OCI-LY1 (cell line): ENCODE results near the gene CCDC57.

ENCODE experiments used
- H2AFZ ChIP-seq: fragments of 200-600 bp; sonication (generic), shearing (Covaris generic); 2 replicates; pipeline ENCODE4 v1.6.0; 2014; ENCODE audit warnings: antibody characterized with exemption, mild to moderate bottlenecking, low read length
- H3F3A ChIP-seq: fragments of 200-600 bp; sonication (generic), shearing (Covaris generic); 2 replicates; pipeline ENCODE4 v1.6.0; 2014; ENCODE audit warnings: mild to moderate bottlenecking, antibody characterized with exemption, low read length, moderate library complexity; ENCODE audit not compliant: insufficient read depth
- H3K27ac ChIP-seq: fragments of 200-600 bp; sonication (generic); 2 replicates; pipeline ENCODE4 v1.5.1; 2014; ENCODE audit warnings: low read length, mixed run types, mild to moderate bottlenecking, low read depth; ENCODE audit not compliant: poor library complexity, severe bottlenecking
- H3K27me3 ChIP-seq: fragments of 200-600 bp; sonication (generic); 2 replicates; pipeline ENCODE4 v1.6.0; 2014; ENCODE audit warnings: antibody characterized with exemption, mild to moderate bottlenecking, low read length, moderate library complexity; ENCODE audit not compliant: insufficient read depth
- H3K36me3 ChIP-seq: fragments of 200-600 bp; sonication (generic); 2 replicates; pipeline ENCODE4 v1.6.1; 2014; ENCODE audit warnings: mild to moderate bottlenecking, antibody characterized with exemption, low read length, moderate library complexity, mixed read lengths; ENCODE audit not compliant: insufficient read depth
- H3K4me1 ChIP-seq: fragments of 200-600 bp; sonication (generic); 2 replicates; pipeline ENCODE4 v1.5.1; 2014; ENCODE audit warnings: mild to moderate bottlenecking, low read length, moderate library complexity; ENCODE audit not compliant: insufficient read depth, severe bottlenecking
- H3K4me2 ChIP-seq: fragments of 200-600 bp; sonication (generic), shearing (Covaris generic); 2 replicates; pipeline ENCODE4 v1.6.1; 2014; ENCODE audit warnings: low read length
- H3K4me3 ChIP-seq: fragments of 200-600 bp; sonication (generic); 2 replicates; pipeline ENCODE4 v1.5.1; 2014; ENCODE audit warnings: low read length, low read depth, mild to moderate bottlenecking, mixed read lengths; ENCODE audit not compliant: poor library complexity, severe bottlenecking
- H3K79me2 ChIP-seq: fragments of 200-600 bp; shearing (Covaris generic); 2 replicates; pipeline ENCODE4 v1.6.1; 2016; ENCODE audit warnings: mixed run types, low read length, mixed read lengths; ENCODE audit not compliant: insufficient read depth
- H3K9ac ChIP-seq: fragments of 200-600 bp; sonication (generic), shearing (Covaris generic); 2 replicates; pipeline ENCODE4 v1.6.1; 2014; ENCODE audit warnings: mild to moderate bottlenecking, low read length, mixed read lengths
- H3K9me2 ChIP-seq: fragments of 200-600 bp; sonication (generic), shearing (Covaris generic); 2 replicates; pipeline ENCODE4 v1.6.1; 2014; ENCODE audit warnings: low read depth, mild to moderate bottlenecking, low read length, mixed read lengths
- H3K9me3 ChIP-seq: fragments of 200-600 bp; shearing (Covaris generic); 2 replicates; pipeline ENCODE4 v1.6.1; 2014; ENCODE audit warnings: low read length, mixed read lengths
- H4K20me1 ChIP-seq: fragments of 200-600 bp; sonication (generic), shearing (Covaris generic); 2 replicates; pipeline ENCODE4 v1.6.0; 2016; ENCODE audit warnings: mild to moderate bottlenecking, low read length; ENCODE audit not compliant: insufficient read depth
- EZH2 ChIP-seq: fragments of 200-600 bp; sonication (generic), shearing (Covaris generic); IDR thresholded peaks from 2 replicates; pipeline ENCODE4 v1.8.0; 2017; ENCODE audit warnings: borderline replicate concordance, mixed run types, mild to moderate bottlenecking, antibody characterized with exemption, low read length, moderate library complexity, mixed read lengths
- TF ChIP-seq, protein P1 (sequence below): fragments of 200-600 bp; sonication (generic), shearing (Covaris generic); IDR thresholded peaks from 2 replicates; pipeline ENCODE4 v1.5.1; 2017; ENCODE audit warnings: mild to moderate bottlenecking, antibody characterized with exemption, low read length, moderate library complexity, mixed read lengths

The CCDC57 gene

DNA sequence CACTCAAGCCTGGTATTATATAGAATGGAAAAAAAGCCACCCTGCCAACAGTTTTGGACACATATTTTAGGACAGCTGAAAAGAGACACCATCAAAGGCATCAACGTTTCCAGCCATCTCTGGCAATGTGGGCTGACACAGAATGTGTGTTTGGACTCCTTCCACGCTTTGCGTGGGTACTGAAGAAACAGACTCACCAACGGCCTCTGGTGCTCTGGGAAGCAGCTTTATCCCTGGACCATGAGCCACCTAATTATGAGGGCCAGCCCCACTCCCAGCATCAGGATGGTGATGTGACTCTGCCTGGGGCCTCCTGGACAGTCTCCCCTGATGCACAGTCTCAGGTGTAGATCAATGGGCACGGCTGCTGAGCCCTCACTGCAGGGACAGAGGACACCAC is 27.9 kb downstream of the CCDC57 start:
- no peaks in the 10 kb centered on the region for H3F3A ChIP-seq
- no peaks in the 10 kb centered on the region; the same call in 1 of the 2 replicates for H3K27me3 ChIP-seq
- H2AFZ ChIP-seq: no peak overlapping the region
- no peaks in the 10 kb centered on the region for H4K20me1 ChIP-seq
- no peak for TF ChIP-seq EZH2
- TF ChIP-seq, protein P1, sequence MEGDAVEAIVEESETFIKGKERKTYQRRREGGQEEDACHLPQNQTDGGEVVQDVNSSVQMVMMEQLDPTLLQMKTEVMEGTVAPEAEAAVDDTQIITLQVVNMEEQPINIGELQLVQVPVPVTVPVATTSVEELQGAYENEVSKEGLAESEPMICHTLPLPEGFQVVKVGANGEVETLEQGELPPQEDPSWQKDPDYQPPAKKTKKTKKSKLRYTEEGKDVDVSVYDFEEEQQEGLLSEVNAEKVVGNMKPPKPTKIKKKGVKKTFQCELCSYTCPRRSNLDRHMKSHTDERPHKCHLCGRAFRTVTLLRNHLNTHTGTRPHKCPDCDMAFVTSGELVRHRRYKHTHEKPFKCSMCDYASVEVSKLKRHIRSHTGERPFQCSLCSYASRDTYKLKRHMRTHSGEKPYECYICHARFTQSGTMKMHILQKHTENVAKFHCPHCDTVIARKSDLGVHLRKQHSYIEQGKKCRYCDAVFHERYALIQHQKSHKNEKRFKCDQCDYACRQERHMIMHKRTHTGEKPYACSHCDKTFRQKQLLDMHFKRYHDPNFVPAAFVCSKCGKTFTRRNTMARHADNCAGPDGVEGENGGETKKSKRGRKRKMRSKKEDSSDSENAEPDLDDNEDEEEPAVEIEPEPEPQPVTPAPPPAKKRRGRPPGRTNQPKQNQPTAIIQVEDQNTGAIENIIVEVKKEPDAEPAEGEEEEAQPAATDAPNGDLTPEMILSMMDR: no peak
- no peak overlapping the region for H3K4me2 ChIP-seq
- no peaks in the 10 kb centered on the region for H3K9me2 ChIP-seq
- no peak overlapping the region for H3K9ac ChIP-seq
- H3K4me3 ChIP-seq: no peak overlapping the region
- H3K79me2 ChIP-seq: no peaks in the 10 kb centered on the region
- H3K27ac ChIP-seq: no peak overlapping the region
- H3K4me1 ChIP-seq: no peaks in the 10 kb centered on the region
- no peaks in the 10 kb centered on the region for H3K9me3 ChIP-seq
- no peaks in the 10 kb centered on the region for H3K36me3 ChIP-seq

DNA sequence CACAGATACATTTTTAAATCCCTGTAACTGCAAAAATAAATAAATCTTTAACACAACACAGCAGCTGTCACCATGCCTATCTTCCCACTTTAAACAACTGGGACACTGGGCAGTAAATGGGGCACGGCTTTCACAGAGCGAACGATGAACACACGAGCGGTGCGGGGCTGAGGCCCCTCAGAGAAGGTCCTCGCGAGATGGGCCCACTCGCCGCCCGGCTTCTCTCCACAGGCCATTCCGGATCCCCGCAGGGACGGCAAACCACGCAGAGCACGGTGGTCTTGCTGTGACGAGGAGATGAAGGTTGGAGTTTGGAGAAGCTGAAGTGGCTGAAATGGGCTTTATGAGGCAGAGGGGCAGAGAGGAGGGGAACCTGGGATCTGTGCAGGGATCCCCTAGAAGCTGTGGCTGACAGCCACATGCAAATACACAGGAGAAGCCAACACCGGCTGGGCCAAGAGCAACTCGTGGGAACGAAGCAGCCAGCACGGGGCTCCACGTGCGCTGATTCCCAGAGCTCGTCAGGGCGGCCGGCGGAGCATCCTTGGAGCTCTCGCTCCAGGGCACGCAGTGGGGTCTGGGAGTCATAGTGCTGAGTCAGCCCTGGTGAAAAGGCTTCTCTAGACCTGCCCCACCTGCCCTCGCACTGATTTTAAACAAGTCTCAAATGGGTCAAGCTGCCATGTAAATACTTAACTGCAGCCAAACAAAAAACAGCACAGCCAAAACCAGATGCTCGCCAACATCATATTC is 31.7 kb downstream of the CCDC57 start:
- Histone ChIP-seq H3K9me3 (no peaks in the 10 kb centered on the region), H2AFZ (no peak overlapping the region), H3K4me1 (no peaks in the 10 kb centered on the region), H3K4me3 (no peak overlapping the region), H3F3A (no peaks in the 10 kb centered on the region), H3K79me2 (no peaks in the 10 kb centered on the region), H4K20me1 (no peaks in the 10 kb centered on the region), H3K4me2 (no peak overlapping the region), H3K9ac (no peak overlapping the region), H3K36me3 (no peaks in the 10 kb centered on the region), H3K9me2 (no peaks in the 10 kb centered on the region), H3K27me3 (peaks cover 3% of the 10 kb centered on the region; the same call in 1 of the 2 replicates), H3K27ac (no peak overlapping the region)
- TF ChIP-seq, protein P1: no peak
- TF ChIP-seq EZH2: no peak

DNA sequence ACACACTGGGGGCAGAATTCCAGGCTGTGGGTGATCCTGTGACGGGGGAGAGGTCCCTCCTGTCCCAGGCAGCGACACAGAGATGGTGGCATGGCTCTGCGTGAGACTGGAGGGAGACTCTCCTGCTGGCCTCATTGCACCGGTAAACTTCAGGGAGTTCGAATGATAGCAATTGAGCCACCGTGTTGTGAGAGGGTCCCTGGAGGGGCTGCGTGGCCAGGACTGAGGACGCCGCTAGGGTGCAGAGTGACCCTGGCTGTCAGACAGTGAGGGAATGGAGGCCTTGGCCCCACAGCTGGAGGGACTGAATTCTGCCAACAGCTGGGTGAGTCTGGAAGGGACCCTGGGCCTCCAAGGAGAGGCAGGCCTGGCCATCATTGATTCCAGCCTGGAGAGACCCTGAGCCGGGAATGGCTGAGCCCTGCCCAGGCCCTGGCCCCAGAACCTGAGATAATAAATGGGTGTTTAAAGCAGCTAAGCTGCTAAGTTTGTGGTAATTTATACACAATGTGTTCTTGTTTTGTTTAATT is 32.6 kb downstream of the CCDC57 start:
- Histone ChIP-seq H3K4me2 (no peak overlapping the region), H3F3A (no peaks in the 10 kb centered on the region), H4K20me1 (no peaks in the 10 kb centered on the region), H3K9me2 (no peaks in the 10 kb centered on the region), H3K27ac (no peak overlapping the region), H3K4me3 (no peak overlapping the region), H3K36me3 (no peaks in the 10 kb centered on the region), H2AFZ (no peak overlapping the region), H3K9me3 (no peaks in the 10 kb centered on the region), H3K9ac (no peak overlapping the region), H3K4me1 (no peaks in the 10 kb centered on the region), H3K79me2 (no peaks in the 10 kb centered on the region), H3K27me3 (peaks cover 3% of the 10 kb centered on the region; the same call in 1 of the 2 replicates)
- no peak for TF ChIP-seq EZH2
- TF ChIP-seq, protein P1: no peak
